ENCODE data around the gene PRRT1. TPM values are rescaled to one million over a fixed set of nuclear protein-coding genes. Genes with fewer than 3 reads are reported as not detected.

Gene PRRT1
- total RNA-seq, 1 experiment from 2014 or later: 1.9 TPM

GRCh38 chr6:32176476-32177182, 24.9 kb upstream of the PRRT1 start:
- no peak overlapping the region for H3K23ac ChIP-seq (ENCODE audit: insufficient read length, low read depth, low read length)

More at GRCh38 chr6:32176476-32177182, 24.9 kb upstream of the PRRT1 start:
- Histone ChIP-seq H2BK5ac (ENCODE audit: insufficient read length, low read length) (peak overlapping the region; percentile 11), H4K20me1 (ENCODE audit: control insufficient read depth, insufficient read depth, insufficient read length) (no peaks in the 10 kb centered on the region), H2AFZ (ENCODE audit: low read length) (no peak overlapping the region), H3K56ac (ENCODE audit: insufficient read length, low read depth, low read length) (no peak overlapping the region), H3K27me3 (ENCODE audit: insufficient read depth, low read length) (no peaks in the 10 kb centered on the region), H3K4ac (ENCODE audit: low read depth, low read length) (no peak overlapping the region; the same call in 1 of the 2 replicates), H4K8ac (replicated peaks; ENCODE audit: insufficient read length, low read depth, low read length) (no peak overlapping the region), H2BK120ac (ENCODE audit: low read depth, low read length, poor library complexity, severe bottlenecking) (peak overlapping the region; percentile 51), H3K4me2 (ENCODE audit: insufficient read depth, insufficient read length, low read length) (peak overlapping the region; percentile 83), H3K23me2 (ENCODE audit: insufficient read length, low read depth, low read length, poor library complexity, severe bottlenecking) (peaks cover 22% of the 10 kb centered on the region), H4K5ac (ENCODE audit: insufficient read length, low read depth, low read length) (no peak overlapping the region), H3K18ac (ENCODE audit: insufficient read length, low read depth, low read length) (peak overlapping the region; percentile 90), H3K79me2 (ENCODE audit: insufficient read depth, low read length) (peaks cover 18% of the 10 kb centered on the region; the same call in 1 of the 2 replicates), H3K9ac (ENCODE audit: extremely low read depth, insufficient read length, low read length) (peak overlapping the region; percentile 83), H2BK20ac (ENCODE audit: low read depth, low read length, poor library complexity, severe bottlenecking) (no peak overlapping the region), H3K27ac (ENCODE audit: insufficient read length, low read depth, low read length) (peak overlapping the region; percentile 68), H4K91ac (ENCODE audit: insufficient read length, low read depth, low read length) (no peak overlapping the region), H3K14ac (ENCODE audit: insufficient read depth, low read length) (peak overlapping the region; percentile 86; the same call in 1 of the 2 replicates), H3K79me1 (ENCODE audit: insufficient read depth, low read depth, low read length, poor library complexity, severe bottlenecking) (no peaks in the 10 kb centered on the region), H2BK15ac (ENCODE audit: low read depth, low read length) (no peak overlapping the region), H3T11ph (ENCODE audit: low read length) (peak overlapping the region; percentile 76), H3K9me3 (ENCODE audit: control insufficient read depth, low read depth, low read length) (no peaks in the 10 kb centered on the region), H2AK5ac (ENCODE audit: insufficient read length, low read length) (peak overlapping the region; percentile 30), H3K4me1 (ENCODE audit: insufficient read depth, low read length) (peaks cover 7% of the 10 kb centered on the region), H2BK12ac (ENCODE audit: insufficient read length, low read depth, low read length) (no peak overlapping the region)
- Mint-ChIP-seq H3K4me1 (peaks cover 40 to 47% of the 10 kb centered on the region in 2 experiments), H3K27ac (peak overlapping the region; percentile 98), H3K27me3 (ENCODE audit: low read depth) (no peaks in the 10 kb centered on the region; the same call in 1 of the 2 replicates), H3K9me3 (no peaks in the 10 kb centered on the region; a peak in 1 of 5 replicates), H3K36me3 (ENCODE audit: insufficient read depth in 1 of 3, low read depth in 3 of 3) (peaks cover 22 to 35% (median 33%) of the 10 kb centered on the region in 3 experiments), H3K4me3 (peak overlapping the region; percentile 83 to 86)
- TF ChIP-seq, protein P1, sequence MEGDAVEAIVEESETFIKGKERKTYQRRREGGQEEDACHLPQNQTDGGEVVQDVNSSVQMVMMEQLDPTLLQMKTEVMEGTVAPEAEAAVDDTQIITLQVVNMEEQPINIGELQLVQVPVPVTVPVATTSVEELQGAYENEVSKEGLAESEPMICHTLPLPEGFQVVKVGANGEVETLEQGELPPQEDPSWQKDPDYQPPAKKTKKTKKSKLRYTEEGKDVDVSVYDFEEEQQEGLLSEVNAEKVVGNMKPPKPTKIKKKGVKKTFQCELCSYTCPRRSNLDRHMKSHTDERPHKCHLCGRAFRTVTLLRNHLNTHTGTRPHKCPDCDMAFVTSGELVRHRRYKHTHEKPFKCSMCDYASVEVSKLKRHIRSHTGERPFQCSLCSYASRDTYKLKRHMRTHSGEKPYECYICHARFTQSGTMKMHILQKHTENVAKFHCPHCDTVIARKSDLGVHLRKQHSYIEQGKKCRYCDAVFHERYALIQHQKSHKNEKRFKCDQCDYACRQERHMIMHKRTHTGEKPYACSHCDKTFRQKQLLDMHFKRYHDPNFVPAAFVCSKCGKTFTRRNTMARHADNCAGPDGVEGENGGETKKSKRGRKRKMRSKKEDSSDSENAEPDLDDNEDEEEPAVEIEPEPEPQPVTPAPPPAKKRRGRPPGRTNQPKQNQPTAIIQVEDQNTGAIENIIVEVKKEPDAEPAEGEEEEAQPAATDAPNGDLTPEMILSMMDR (conservative IDR thresholded peaks at IDR 0.05): no peak
- WGBS (ENCODE audit: extremely low coverage, insufficient read length, low lambda C conversion rate): no CpG with 5 or more reads among the region's 5 CpGs
- DNase-seq: no peak

All from H9 (cell line).